Thoracic aorta (tissue), 2 donors: ENCODE measurements around the gene ALPK3. TPM values are rescaled to one million over a fixed set of nuclear protein-coding genes. Genes with fewer than 3 reads are reported as not detected.

Experiments
- ATAC-seq: fragments of 150-250 bp; one replicate; pipeline ENCODE4 v1.8.0; 2017; ENCODE audit warnings: low read depth; ENCODE audit not compliant: insufficient number of reproducible peaks, low FRiP score
- DNase-seq: peaks from one replicate; pipeline ENCODE4 v3.0.0-alpha.2; 2020; ENCODE audit warnings: low spot score
- H3K27ac ChIP-seq, 2 donors: fragments of 200-600 bp; sonication (generic); 1 replicate in 1 of 2; 2 replicates in 1 of 2; pipeline ENCODE4 v1.5.1; 2016; ENCODE audit warnings: mild to moderate bottlenecking in 2 of 2, moderate library complexity in 2 of 2
- H3K27me3 ChIP-seq: fragments of 200-600 bp; sonication (generic); replicated peaks from 2 replicates; pipeline ENCODE4 v1.6.0; 2016; ENCODE audit warnings: mild to moderate bottlenecking; ENCODE audit not compliant: insufficient read depth
- H3K36me3 ChIP-seq: fragments of 200-600 bp; sonication (generic); one replicate; pipeline ENCODE4 v1.5.1; 2016
- H3K4me1 ChIP-seq, 2 donors: fragments of 200-600 bp; sonication (generic); 1 replicate in 1 of 2; 2 replicates in 1 of 2; pipeline versions ENCODE4 v1.5.1 to v1.6.0; 2016; ENCODE audit warnings: low read depth in 2 of 2, mild to moderate bottlenecking in 1 of 2; ENCODE audit not compliant: control insufficient read depth in 1 of 2
- H3K4me3 ChIP-seq: fragments of 200-600 bp; sonication (generic); 2 replicates; pipeline ENCODE4 v1.5.1; 2016; ENCODE audit warnings: mild to moderate bottlenecking
- H3K9me3 ChIP-seq: fragments of 200-600 bp; sonication (generic); 2 replicates; pipeline ENCODE4 v1.5.1; 2016
- total RNA-seq, 2 donors: library from RNA; depleted of rRNA; stranded (reverse); fragments of >200 nt; gene quantifications; one replicate each; pipeline versions ENCODE4 v1.1.0 to v1.2.3, GENCODE V29; 2016
- TF ChIP-seq, protein P1 (sequence below): fragments of 200-600 bp; sonication (generic); IDR thresholded peaks from one replicate; pipeline ENCODE4 v1.5.1; 2019; ENCODE audit warnings: antibody characterized with exemption

The ALPK3 gene
- total RNA-seq, 2 donors from 2014 or later = 56.9 to 81.1 TPM

DNA sequence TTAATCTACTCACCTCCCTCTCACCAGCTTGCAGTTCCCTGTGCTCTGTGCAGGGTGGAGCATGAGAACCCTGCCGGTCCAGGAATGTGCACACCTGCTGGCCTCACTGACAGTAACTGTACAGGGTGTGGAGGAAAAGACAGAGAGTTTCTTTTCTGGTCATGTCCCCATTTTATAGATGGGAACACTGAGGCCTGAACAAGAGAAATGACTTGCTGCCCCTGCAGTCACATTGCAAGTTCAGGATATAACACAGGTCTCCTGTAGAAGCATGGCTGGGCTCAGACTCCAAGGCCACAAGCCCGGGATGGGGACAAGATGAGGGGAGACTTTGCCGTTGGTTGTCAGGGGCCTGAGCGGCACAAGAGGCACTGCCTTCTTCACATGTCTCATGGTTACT lies 90.6 kb downstream of the ALPK3 start:
- TF ChIP-seq, protein P1, sequence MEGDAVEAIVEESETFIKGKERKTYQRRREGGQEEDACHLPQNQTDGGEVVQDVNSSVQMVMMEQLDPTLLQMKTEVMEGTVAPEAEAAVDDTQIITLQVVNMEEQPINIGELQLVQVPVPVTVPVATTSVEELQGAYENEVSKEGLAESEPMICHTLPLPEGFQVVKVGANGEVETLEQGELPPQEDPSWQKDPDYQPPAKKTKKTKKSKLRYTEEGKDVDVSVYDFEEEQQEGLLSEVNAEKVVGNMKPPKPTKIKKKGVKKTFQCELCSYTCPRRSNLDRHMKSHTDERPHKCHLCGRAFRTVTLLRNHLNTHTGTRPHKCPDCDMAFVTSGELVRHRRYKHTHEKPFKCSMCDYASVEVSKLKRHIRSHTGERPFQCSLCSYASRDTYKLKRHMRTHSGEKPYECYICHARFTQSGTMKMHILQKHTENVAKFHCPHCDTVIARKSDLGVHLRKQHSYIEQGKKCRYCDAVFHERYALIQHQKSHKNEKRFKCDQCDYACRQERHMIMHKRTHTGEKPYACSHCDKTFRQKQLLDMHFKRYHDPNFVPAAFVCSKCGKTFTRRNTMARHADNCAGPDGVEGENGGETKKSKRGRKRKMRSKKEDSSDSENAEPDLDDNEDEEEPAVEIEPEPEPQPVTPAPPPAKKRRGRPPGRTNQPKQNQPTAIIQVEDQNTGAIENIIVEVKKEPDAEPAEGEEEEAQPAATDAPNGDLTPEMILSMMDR = no peak

DNA sequence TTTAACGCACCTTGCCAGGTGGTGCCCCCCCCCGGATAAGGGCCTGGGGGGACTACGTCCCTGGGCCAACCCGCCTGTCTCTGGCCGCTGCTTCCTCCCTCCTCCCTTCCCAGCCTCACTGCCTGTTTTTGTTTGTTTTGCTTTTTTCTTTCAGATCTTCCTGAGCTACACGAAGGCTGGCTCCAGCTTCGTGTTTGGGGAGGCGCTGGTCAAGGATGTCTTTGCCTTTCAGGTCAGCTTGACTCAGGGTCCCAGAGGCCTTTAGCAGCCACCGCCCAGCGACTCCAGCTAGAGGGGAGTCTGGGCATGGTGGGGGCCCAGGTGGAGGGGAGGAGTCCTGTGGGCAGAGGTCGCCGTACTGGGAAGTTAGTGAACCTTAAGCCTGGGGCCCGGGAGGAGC lies 91.4 kb downstream of the ALPK3 start:
- Histone ChIP-seq H3K27ac (peak overlapping the region; percentile 27 to 95), H3K36me3 (no peaks in the 10 kb centered on the region), H3K4me3 (no peak overlapping the region), H3K9me3 (no peaks in the 10 kb centered on the region), H3K27me3 (no peaks in the 10 kb centered on the region), H3K4me1 (peaks cover 45 to 84% of the 10 kb centered on the region in 2 donors)
- DNase-seq (no peak), ATAC-seq (no peak)
- TF ChIP-seq, protein P1 = no peak

More for the DNA sequence above, 90.6 kb downstream of the ALPK3 start:
- H3K27ac ChIP-seq = peak overlapping the region in 1 of 2 donors; percentile 2
- H3K4me1 ChIP-seq = peaks cover 37 to 81% of the 10 kb centered on the region in 2 donors
- H3K9me3 ChIP-seq = no peaks in the 10 kb centered on the region
- ATAC-seq = no peak
- no peak overlapping the region for H3K4me3 ChIP-seq
- H3K27me3 ChIP-seq = no peaks in the 10 kb centered on the region
- H3K36me3 ChIP-seq = no peaks in the 10 kb centered on the region
- DNase-seq = no peak

DNA sequence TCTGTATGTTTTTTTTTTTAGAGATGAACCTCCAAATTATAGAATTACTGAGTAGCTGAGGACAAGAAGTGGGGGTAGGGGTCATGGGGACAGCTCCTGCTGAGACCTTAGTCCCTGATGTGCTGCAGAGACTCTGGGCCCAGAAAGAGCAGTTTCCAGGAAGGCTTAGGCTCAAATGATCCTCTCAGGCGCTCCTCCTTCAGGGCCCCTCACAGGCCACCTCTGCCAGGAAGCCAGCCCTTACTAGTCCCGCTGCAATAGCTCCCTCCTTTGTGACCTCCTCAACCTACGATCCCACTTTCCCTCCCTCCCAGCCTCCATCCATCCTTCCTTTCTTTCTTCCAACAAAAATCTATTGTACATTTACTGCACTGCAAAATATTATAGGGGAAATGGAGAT lies 91.9 kb downstream of the ALPK3 start:
- H3K4me3 ChIP-seq = no peak overlapping the region
- no peaks in the 10 kb centered on the region for H3K36me3 ChIP-seq
- H3K27ac ChIP-seq = peak overlapping the region; percentile 59 to 95
- no peaks in the 10 kb centered on the region for H3K9me3 ChIP-seq
- H3K27me3 ChIP-seq = no peaks in the 10 kb centered on the region
- TF ChIP-seq, protein P1 = no peak
- DNase-seq (no peak), ATAC-seq (no peak)
- peaks cover 45 to 84% of the 10 kb centered on the region in 2 donors for H3K4me1 ChIP-seq

DNA sequence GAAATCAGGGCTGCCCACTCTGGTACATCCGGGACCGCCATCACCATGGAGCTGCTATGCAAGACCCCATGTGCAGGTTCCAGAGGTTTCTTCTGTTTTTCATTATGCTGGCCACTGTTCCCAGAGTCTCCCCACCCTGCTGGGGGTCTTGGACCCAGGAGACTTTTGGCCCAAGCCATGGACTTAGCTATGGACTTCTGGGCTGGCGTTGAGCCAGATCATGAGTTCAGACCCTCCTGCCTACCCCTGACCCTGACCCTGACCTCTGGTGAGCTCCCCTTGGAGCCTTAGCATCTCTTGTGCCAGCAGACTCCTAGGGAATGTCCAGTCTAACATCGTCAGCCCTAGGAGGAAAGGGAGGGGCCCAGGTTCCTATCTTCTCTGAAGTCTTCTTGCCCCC lies 92.6 kb downstream of the ALPK3 start:
- H3K9me3 ChIP-seq = no peaks in the 10 kb centered on the region
- H3K4me1 ChIP-seq = peaks cover 45 to 84% of the 10 kb centered on the region in 2 donors
- TF ChIP-seq, protein P1 = no peak
- H3K27me3 ChIP-seq = no peaks in the 10 kb centered on the region
- ATAC-seq = no peak
- H3K36me3 ChIP-seq = no peaks in the 10 kb centered on the region
- no peak for DNase-seq
- no peak overlapping the region for H3K4me3 ChIP-seq
- peak overlapping the region; percentile 59 to 95 for H3K27ac ChIP-seq

DNA sequence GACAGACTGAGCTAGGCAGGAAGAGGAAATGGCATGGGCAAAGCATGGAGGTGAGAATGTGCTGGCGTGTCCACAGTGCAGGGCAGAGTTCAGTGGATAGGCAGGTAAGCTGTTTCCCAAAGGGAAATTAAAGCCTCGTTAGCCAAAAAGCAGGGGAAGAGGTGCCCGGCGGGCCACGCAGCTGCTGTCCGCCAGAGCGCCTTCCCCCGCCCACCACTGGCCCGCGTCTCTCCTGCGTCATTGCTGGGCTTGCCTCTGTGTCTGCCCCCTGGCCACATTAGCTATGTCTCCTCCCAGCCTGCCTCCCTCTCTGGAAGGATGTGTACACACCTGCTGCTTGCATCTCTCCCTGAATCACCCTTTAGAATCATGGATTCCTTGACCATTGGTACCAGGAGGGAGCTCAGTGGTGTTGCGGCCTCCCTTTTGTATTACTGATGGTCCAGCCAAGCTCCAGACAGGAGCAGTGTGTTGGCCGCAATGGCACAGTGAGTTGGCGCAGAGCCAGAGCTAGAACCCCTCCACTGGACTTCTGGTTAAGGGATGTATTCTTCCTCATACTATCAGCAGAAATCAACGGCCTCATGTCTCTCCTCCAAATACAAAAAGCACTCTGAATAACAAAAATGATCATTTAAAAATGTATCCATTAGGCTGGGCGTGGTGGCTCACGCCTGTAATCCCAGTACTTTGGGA lies 93.9 kb downstream of the ALPK3 start:
- ATAC-seq (no peak), DNase-seq (no peak)
- Histone ChIP-seq H3K9me3 (no peaks in the 10 kb centered on the region), H3K27ac (peak overlapping the region; percentile 95 to 97), H3K4me3 (no peak overlapping the region), H3K4me1 (peaks cover 45 to 84% of the 10 kb centered on the region in 2 donors), H3K36me3 (no peaks in the 10 kb centered on the region), H3K27me3 (no peaks in the 10 kb centered on the region)
- TF ChIP-seq, protein P1 = no peak
